Measurements from ENCODE around the gene SLA2. TPM values are rescaled to one million over a fixed set of nuclear protein-coding genes. Genes with fewer than 3 reads are reported as not detected.
"Not testable (repeated sequence)": the region's sequence is repeated elsewhere in the genome, so short reads cannot be mapped to it uniquely, and the experiment has no call there.

The SLA2 gene
- total RNA-seq, 1 donor: not detected

DNA sequence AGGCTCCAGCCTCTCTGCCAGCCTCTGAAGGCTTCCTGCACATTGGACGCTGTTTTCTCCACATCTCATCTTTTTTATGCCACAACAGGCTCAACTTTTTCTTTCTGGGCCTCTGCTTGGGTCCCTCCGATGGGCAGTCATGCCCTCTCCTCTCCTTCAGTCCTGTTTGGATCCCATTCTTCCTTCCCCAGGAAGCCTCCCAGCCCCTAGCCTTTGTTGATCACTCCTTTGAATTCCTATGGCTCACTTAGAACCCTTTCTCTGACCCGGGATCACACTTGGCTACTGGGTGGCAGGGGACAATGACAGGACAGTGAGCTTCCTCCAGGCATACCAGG, 4.5 kb downstream of the SLA2 start:
- H3K4me3 ChIP-seq (ENCODE audit: low read depth, low read length): no peak overlapping the region
- DNase-seq (ENCODE audit: low read depth): no peak
- no peak for TF ChIP-seq CTCF (IDR thresholded peaks at IDR 0.05; ENCODE audit: insufficient read depth, low read depth, low read length)

DNA sequence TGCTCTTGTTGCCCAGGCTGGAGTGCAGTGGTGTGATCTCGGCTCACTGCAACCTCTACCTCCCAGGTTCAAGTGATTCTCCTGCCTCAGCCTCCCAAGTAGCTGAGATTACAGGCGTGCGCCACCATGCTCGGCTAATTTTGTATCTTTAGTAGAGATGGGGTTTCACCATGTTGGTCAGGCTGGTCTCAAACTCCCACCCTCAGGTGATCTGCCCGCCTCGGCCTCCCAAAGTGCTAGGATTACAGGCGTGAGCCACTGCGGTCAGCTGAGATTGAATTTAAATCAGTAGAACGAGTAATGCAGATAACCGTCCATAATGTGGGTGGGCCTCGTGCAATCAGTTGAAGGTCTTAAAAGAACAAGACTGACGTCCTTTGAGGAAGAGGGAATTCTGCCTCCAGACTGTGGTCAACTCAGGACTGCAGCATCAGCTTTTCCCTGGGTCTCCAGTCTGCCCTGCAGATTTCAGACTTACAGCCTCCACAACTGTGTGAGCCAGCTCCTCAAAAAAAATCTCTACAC, 7.1 kb downstream of the SLA2 start:
- not testable (repeated sequence) for H3K4me3 ChIP-seq (ENCODE audit: low read depth, low read length); DNase-seq (ENCODE audit: low read depth)

DNA sequence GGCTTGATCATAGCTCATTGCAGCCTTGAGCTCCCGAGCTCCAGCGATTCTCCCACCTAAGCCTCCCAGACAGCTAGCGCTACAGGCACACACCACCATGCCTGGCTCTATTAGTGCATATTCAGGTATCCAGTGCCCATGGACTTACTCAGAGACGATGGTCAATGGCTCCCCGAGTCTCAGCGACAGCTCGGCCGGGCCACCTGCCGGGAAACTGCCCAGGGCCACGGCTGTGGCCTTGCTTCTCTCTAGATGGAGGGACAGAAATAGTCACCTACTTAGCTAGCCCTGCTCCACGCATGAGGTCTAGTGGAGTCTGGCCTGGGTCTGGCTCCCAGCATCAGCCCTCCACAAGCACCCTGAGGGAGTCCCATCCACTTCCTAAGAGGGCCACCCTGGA, 11.7 kb downstream of the SLA2 start:
- DNase-seq (ENCODE audit: low read depth): no peak
- no peak for TF ChIP-seq CTCF (IDR thresholded peaks at IDR 0.05; ENCODE audit: insufficient read depth, low read depth, low read length)
- H3K4me3 ChIP-seq (ENCODE audit: low read depth, low read length): no peak overlapping the region

DNA sequence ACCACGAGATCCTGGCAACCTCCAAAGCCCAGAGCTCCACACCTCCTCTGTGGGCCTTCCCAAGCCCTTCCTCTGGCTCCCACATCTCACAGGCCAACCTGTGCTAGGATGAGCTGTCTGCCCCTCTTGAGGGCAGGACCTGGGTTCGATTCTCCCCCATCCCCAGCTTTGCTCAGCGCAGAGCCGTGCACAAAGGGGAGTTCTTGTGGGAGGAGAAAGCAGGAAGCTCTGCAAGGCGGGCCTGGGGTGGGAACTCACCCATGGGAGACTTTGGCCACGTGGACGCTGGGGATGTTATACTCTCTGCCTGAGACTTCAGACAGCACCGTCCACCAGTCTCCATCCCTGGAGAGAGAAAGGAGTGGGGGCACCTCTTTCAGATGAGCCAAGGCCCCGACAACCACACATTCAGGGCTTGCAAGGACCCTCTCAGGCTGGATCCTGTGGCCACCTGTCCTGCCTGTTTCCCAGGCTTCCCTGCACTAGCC, 12.7 kb downstream of the SLA2 start:
- no peak overlapping the region for H3K4me3 ChIP-seq (ENCODE audit: low read depth, low read length)
- DNase-seq (ENCODE audit: low read depth): no peak
- TF ChIP-seq CTCF (IDR thresholded peaks at IDR 0.05; ENCODE audit: insufficient read depth, low read depth, low read length): no peak

GRCh38 chr20:36632487-36633284, 13.3 kb downstream of the SLA2 start:
- H3K4me3 ChIP-seq (ENCODE audit: low read depth, low read length): no peak overlapping the region
- no peak for TF ChIP-seq CTCF (IDR thresholded peaks at IDR 0.05; ENCODE audit: insufficient read depth, low read depth, low read length)
- no peak for DNase-seq (ENCODE audit: low read depth)

DNA sequence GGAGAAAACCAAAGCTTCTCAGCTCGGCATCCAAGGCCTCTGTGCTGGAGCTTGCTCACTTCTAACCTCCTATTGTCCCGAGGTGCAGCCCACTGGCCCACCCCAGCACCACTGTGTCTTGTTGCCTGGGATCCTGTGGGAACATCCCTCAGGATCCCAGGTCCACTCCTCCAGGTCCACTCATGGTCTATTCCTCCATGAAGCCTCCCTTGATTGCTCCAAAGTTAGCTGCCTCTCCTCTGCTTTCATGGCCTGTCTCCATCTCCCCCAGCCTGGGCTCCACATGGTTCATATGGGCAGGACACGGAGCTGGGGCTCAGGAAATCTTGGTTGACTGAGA, 13.9 kb downstream of the SLA2 start:
- H3K4me3 ChIP-seq (ENCODE audit: low read depth, low read length): no peak overlapping the region
- no peak for TF ChIP-seq CTCF (IDR thresholded peaks at IDR 0.05; ENCODE audit: insufficient read depth, low read depth, low read length)
- no peak for DNase-seq (ENCODE audit: low read depth)

GRCh38 chr20:36631646-36632045, 14.3 kb downstream of the SLA2 start:
- no peak for TF ChIP-seq CTCF (IDR thresholded peaks at IDR 0.05; ENCODE audit: insufficient read depth, low read depth, low read length)
- no peak for DNase-seq (ENCODE audit: low read depth)
- H3K4me3 ChIP-seq (ENCODE audit: low read depth, low read length): no peak overlapping the region
